A673 (cell line): Measurements from ENCODE around the gene FCGR3A. TPM values are rescaled to one million over a fixed set of nuclear protein-coding genes. Genes with fewer than 3 reads are reported as not detected.
"Not testable (repeated sequence)": the region's sequence is repeated elsewhere in the genome, so short reads cannot be mapped to it uniquely, and the experiment has no call there.

Source experiments
- BruUV-seq: library from RNA; stranded (reverse); fragments of 400-500 nt; replicated peaks from 2 replicates; lab custom pipeline; 2021; lab: Mats Ljungman, UMichigan
- CTCF ChIA-PET: fragments of 300-600 bp; sonication (Branson Sonifier 250); formaldehyde crosslinking; loops from one replicate; lab custom pipeline; 2022; ENCODE audit warnings: antibody characterized with exemption; lab: Charles Lee
- POLR2A ChIA-PET: fragments of 300-600 bp; sonication (Branson Sonifier 250); formaldehyde crosslinking; loops from one replicate; lab custom pipeline; 2022; ENCODE audit warnings: antibody characterized with exemption; ENCODE audit not compliant: low non-redundant PET; lab: Charles Lee
- DNase-seq: peaks from one replicate; pipeline ENCODE4 v3.0.0-alpha.2; 2015; ENCODE audit warnings: low spot score
- H3K27ac ChIP-seq: fragments of 200-600 bp; sonication (generic); 2 replicates; pipeline ENCODE4 v1.5.1; 2016; ENCODE audit warnings: mixed run types, low read depth, mild to moderate bottlenecking, mixed read lengths, antibody characterized with exemption, low read length; ENCODE audit not compliant: poor library complexity, severe bottlenecking
- H3K27me3 ChIP-seq: fragments of 200-600 bp; sonication (generic); replicated peaks from 2 replicates; pipeline ENCODE4 v1.6.1; 2017; ENCODE audit warnings: mixed run types, low read depth, mild to moderate bottlenecking, mixed read lengths, antibody characterized with exemption, low read length; ENCODE audit not compliant: insufficient read depth, poor library complexity
- H3K36me3 ChIP-seq: fragments of 200-600 bp; sonication (generic); 2 replicates; pipeline ENCODE4 v1.6.1; 2016; ENCODE audit warnings: mixed run types, mild to moderate bottlenecking, mixed read lengths, antibody characterized with exemption, low read length; ENCODE audit not compliant: insufficient read depth, poor library complexity, severe bottlenecking
- H3K4me1 ChIP-seq: fragments of 200-600 bp; sonication (generic); 2 replicates; pipeline ENCODE4 v1.6.1; 2017; ENCODE audit warnings: mixed run types, mild to moderate bottlenecking, mixed read lengths, antibody characterized with exemption, low read length; ENCODE audit not compliant: insufficient read depth, poor library complexity, severe bottlenecking
- H3K4me3 ChIP-seq: fragments of 200-600 bp; sonication (generic); 2 replicates; pipeline ENCODE4 v1.5.1; 2016; ENCODE audit warnings: low read depth, mixed run types, mild to moderate bottlenecking, mixed read lengths, low read length; ENCODE audit not compliant: poor library complexity, severe bottlenecking
- H3K9me3 ChIP-seq: fragments of 200-600 bp; sonication (generic); 2 replicates; pipeline ENCODE4 v1.6.1; 2016; ENCODE audit warnings: mixed run types, low read depth, mild to moderate bottlenecking, mixed read lengths, antibody characterized with exemption, low read length; ENCODE audit not compliant: poor library complexity, severe bottlenecking
- intact Hi-C: fragments of 100-400 bp; cut with micrococcal nuclease; formaldehyde crosslinking; loops from one replicate; pipeline ENCODE4 v1.10.0; 2022; ENCODE audit not compliant: unreplicated experiment
- total RNA-seq: library from RNA; stranded (reverse); gene quantifications from 2 replicates; pipeline ENCODE4 v1.2.3, GENCODE V29; 2021

Gene FCGR3A
- total RNA-seq, 1 experiment from 2014 or later, result not detected

GRCh38 chr1:161556990-161557389 is 7.4 kb upstream of the FCGR3A start:
- H3K9me3 ChIP-seq, H3K4me1 ChIP-seq, H3K27me3 ChIP-seq, CTCF ChIA-PET, H3K36me3 ChIP-seq, BruUV-seq, DNase-seq, H3K27ac ChIP-seq, intact Hi-C loops, H3K4me3 ChIP-seq, POLR2A ChIA-PET: not testable (repeated sequence)

- H3K9me3 ChIP-seq, H3K4me3 ChIP-seq, H3K36me3 ChIP-seq, POLR2A ChIA-PET, H3K27me3 ChIP-seq, BruUV-seq, DNase-seq, H3K27ac ChIP-seq, H3K4me1 ChIP-seq, intact Hi-C loops, CTCF ChIA-PET: not testable (repeated sequence)
Observed at GRCh38 chr1:161556143-161556542, 6.5 kb upstream of the FCGR3A start.

GRCh38 chr1:161554815-161555417 is 5.3 kb upstream of the FCGR3A start:
- intact Hi-C loops, DNase-seq, POLR2A ChIA-PET, BruUV-seq, CTCF ChIA-PET, H3K36me3 ChIP-seq, H3K27me3 ChIP-seq, H3K27ac ChIP-seq, H3K9me3 ChIP-seq, H3K4me1 ChIP-seq, H3K4me3 ChIP-seq: not testable (repeated sequence)

GRCh38 chr1:161554340-161554739 is 4.7 kb upstream of the FCGR3A start:
- intact Hi-C loops, DNase-seq, H3K27ac ChIP-seq, H3K4me3 ChIP-seq, POLR2A ChIA-PET, H3K27me3 ChIP-seq, BruUV-seq, CTCF ChIA-PET, H3K9me3 ChIP-seq, H3K36me3 ChIP-seq, H3K4me1 ChIP-seq: not testable (repeated sequence)

GRCh38 chr1:161553631-161554030 is 4.0 kb upstream of the FCGR3A start:
- H3K27ac ChIP-seq, BruUV-seq, H3K36me3 ChIP-seq, H3K27me3 ChIP-seq, H3K4me1 ChIP-seq, POLR2A ChIA-PET, intact Hi-C loops, DNase-seq, H3K4me3 ChIP-seq, H3K9me3 ChIP-seq, CTCF ChIA-PET: not testable (repeated sequence)

- H3K4me3 ChIP-seq, H3K36me3 ChIP-seq, DNase-seq, H3K9me3 ChIP-seq, H3K4me1 ChIP-seq, CTCF ChIA-PET, POLR2A ChIA-PET, H3K27ac ChIP-seq, H3K27me3 ChIP-seq, BruUV-seq, intact Hi-C loops: not testable (repeated sequence)
Observed at GRCh38 chr1:161550942-161551341, 1.3 kb upstream of the FCGR3A start.

- H3K4me1 ChIP-seq, POLR2A ChIA-PET, CTCF ChIA-PET, H3K4me3 ChIP-seq, H3K27me3 ChIP-seq, DNase-seq, H3K36me3 ChIP-seq, BruUV-seq, intact Hi-C loops, H3K27ac ChIP-seq, H3K9me3 ChIP-seq: not testable (repeated sequence)
Observed at GRCh38 chr1:161548749-161549406, 740 bp downstream of the FCGR3A start.
